ENCODE data around the gene GSTT4.
"Not testable (repeated sequence)": the region's sequence is repeated elsewhere in the genome, so short reads cannot be mapped to it uniquely, and the experiment has no call there.

Gene GSTT4

GRCh38 chr22:23954991-23955305 is 50.3 kb downstream of the GSTT4 start:
- not testable (repeated sequence) for DNase-seq (ENCODE audit: insufficient read length, low spot score); FAIRE-seq

- FAIRE-seq; DNase-seq (ENCODE audit: insufficient read length, low spot score): not testable (repeated sequence)
Observed at GRCh38 chr22:23954193-23954990, 50.9 kb downstream of the GSTT4 start.

- DNase-seq (ENCODE audit: insufficient read length, low spot score); FAIRE-seq: not testable (repeated sequence)
Observed at GRCh38 chr22:23953485-23953884, 51.8 kb downstream of the GSTT4 start.

GRCh38 chr22:23952794-23953405 is 52.4 kb downstream of the GSTT4 start:
- DNase-seq (ENCODE audit: insufficient read length, low spot score); FAIRE-seq: not testable (repeated sequence)

- DNase-seq (ENCODE audit: insufficient read length, low spot score) = not testable (repeated sequence)
Observed at GRCh38 chr22:23951383-23951782, 53.9 kb downstream of the GSTT4 start.

GRCh38 chr22:23949764-23950163 is 55.5 kb downstream of the GSTT4 start:
- DNase-seq (ENCODE audit: insufficient read length, low spot score); FAIRE-seq: not testable (repeated sequence)

More at GRCh38 chr22:23951383-23951782, 53.9 kb downstream of the GSTT4 start:
- FAIRE-seq = not testable (repeated sequence)
